Stimulated activated CD4-positive, alpha-beta T cell treated with anti-CD3 and anti-CD28 coated beads, Interleukin-4, amount 100 ng/mL, for 24 hours (primary cell): ENCODE measurements around the gene KLF9.

Experiments used
- DNase-seq: peaks from one replicate; pipeline ENCODE4 v3.0.0-alpha.2; 2020

KLF9 gene

DNA sequence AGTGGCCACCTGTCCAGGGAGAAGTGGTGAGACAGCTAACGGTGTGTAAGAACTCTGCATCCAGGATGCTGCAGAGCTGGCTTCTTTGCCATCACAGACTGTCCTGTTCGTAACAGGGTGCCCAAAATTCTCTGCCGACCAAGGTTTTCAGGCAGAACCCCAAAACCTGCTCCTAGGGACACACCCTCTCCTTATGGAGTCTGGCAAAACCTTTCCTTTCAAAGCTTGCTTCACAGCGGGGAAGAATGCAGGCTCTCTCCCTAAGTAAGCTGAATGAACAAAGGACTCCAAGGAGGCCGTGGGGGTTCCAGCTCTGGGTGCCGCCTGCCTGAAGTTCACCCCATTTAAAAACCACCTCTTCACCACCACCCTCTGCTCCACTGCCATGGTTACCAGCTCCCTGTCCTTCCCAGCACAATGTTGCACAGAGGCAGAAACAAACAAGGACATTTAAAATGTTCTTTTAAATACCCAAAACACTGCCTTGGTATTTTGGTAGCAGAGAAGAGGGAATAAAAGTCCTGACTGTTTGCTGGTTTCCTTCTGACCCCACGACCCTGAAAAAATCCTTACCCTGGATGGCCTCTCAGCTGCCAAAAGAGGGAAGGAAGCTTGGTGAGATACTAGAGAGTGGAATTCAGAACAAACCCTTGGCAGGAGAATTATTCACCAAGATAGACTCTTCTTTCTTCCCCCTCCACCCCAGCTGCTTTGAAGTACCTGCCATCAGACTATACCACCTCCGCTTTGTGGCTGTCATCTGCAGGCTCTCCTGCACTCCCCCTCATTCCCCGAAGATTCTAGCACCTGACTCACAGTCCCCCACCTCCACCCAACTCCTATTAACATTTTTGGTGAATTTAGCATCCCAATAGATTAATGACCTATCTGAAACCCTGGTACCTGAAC lies 7.1 kb upstream of the KLF9 start:
- peak; percentile 55 for DNase-seq

DNA sequence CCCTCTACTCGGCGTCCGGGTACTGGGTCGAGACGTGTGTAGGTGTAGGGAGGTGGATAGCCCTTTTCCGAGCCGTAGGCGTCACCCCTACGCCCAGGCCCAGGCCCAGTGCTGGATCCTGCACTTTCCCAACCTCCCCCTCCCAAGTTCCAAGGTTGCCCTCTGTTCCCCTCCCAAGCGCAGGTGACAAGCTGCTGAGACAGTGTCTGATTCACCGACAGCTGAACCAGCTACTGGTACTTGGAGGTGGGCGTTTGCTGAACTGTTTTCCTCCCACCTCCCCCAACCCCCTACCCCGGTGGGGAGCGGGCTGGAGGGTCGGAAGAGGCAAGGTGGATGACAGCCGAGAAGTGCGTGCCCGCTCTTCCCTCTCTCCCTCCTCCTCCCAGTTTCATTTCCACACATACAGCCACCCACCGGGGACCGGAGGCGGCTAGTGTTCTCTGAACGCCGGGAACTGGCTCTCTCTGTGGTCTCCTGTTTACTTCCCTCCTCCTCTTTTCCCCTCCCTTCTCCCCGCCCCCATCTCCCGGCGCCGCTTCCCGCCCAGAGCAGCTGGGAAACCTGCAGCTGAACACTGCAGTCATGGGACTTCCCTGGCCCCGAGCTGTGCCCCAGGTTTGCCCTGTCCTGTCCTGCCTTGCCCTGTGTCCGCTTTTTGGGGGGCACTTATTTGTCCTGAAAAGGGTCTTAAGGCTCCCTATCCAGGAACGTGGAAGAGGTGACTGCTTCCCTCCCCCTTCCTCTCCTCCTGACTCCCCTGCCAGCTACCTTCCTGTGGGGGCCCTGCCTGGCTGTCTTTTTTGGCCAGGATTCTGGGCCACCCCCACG lies 6.2 kb upstream of the KLF9 start:
- DNase-seq: peak; percentile 76

GRCh38 chr9:70419556-70420440 lies 5.3 kb upstream of the KLF9 start:
- peak; percentile 88 for DNase-seq

DNA sequence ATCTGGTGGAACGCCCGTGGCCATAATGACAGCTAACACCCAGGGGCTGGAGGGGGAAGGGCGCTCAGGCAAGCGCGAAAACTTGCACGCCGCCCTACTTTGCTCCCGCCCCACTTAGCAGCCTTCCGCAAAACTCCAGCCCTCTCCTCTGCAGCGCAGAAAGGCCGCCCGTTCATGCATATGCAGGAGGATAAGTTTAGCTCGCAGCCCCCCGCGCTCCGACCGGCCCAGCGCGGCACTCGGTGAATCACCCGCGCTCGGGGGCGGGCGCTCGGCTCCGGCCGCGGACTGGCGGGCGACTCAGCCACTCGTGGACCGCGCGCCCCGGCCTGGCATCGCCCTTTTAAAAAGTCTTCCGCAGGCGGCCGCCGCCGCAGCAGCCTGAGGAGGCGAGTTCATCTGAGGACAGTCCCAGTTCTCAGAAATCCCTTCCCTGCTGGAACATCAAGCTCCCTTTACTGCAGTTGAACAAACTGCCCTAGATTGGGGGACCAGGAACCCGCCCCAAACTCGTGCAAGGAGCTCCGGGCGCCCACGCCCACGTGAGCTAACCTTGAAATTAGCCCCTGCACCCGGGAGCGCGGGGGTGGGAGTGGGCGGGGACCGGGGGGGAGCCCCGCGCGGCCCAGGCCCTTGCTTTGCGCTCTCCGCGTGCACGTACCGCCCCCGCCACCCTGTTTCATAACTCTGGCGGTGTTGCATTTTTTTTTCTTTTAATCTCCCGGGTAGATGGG lies 4.5 kb upstream of the KLF9 start:
- DNase-seq: peak; percentile 85

GRCh38 chr9:70415476-70415875 lies 1.0 kb upstream of the KLF9 start:
- no peak for DNase-seq

- no peak for DNase-seq
These were observed 584 bp upstream of the KLF9 start for GRCh38 chr9:70415041-70415440.

- DNase-seq: no peak
These were observed 1.0 kb downstream of the KLF9 start for GRCh38 chr9:70413464-70413798.

GRCh38 chr9:70412832-70413463 lies 1.5 kb downstream of the KLF9 start:
- peak; percentile 47 for DNase-seq

- DNase-seq: peak; percentile 76
These were observed 2.3 kb downstream of the KLF9 start for GRCh38 chr9:70411930-70412831.

GRCh38 chr9:70411121-70411929 lies 3.1 kb downstream of the KLF9 start:
- DNase-seq: peak; percentile 65

DNA sequence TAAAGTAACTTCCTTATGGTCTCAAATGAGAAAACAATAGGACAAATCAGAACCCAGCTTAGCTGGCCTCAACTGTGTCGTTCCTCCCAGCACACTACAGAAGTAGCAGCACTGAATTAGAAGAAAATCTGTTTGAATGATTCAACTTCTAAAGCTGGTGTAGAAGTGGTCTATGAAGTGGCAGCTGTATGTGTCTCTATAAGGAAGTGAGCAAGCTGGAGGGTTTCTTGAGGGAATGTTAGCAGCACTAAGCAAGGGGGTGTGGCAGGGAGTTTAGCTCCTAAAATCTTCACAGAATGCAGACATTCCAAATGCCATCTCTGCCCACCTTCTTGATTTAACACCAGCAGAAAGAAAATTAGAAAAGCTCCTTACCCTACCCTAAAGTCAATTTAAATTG lies 4.1 kb downstream of the KLF9 start:
- DNase-seq: no peak

DNA sequence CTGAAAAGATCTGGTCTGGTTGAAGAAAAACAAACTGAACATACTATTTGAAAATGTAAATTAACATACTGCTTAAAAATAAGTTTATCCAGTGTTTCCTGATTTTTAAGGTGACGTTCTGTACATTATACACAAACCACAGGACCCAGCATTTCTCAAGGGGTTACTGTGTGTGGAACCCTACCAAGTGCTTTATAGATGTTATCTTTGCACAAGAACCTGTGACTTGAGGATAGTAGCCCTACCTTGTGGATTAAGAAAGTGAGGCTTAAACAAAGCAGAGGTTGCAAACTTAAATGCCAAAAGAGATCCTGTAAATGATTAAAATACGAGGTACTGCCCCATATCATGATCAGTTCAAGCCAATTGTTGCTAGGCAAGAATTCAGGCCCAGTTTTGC lies 4.7 kb downstream of the KLF9 start:
- DNase-seq: no peak

DNA sequence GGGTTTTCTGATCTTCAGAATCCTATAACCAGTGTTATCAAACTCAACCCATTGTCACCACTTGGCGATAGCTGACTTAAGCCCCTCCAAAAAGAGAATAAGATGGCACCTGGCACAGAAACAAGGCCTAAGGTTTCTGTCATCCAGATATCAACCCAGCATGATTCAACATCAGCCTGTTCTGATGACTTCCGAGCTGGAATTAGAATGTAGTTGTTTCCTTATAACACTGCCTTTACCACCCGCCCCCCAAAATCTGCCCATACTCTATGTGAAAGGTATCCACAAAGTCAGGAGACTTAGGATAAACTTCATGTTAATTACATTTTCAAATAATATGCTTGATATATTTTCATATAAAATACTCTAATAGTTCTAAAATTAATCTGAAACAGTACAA lies 5.2 kb downstream of the KLF9 start:
- DNase-seq: no peak

DNA sequence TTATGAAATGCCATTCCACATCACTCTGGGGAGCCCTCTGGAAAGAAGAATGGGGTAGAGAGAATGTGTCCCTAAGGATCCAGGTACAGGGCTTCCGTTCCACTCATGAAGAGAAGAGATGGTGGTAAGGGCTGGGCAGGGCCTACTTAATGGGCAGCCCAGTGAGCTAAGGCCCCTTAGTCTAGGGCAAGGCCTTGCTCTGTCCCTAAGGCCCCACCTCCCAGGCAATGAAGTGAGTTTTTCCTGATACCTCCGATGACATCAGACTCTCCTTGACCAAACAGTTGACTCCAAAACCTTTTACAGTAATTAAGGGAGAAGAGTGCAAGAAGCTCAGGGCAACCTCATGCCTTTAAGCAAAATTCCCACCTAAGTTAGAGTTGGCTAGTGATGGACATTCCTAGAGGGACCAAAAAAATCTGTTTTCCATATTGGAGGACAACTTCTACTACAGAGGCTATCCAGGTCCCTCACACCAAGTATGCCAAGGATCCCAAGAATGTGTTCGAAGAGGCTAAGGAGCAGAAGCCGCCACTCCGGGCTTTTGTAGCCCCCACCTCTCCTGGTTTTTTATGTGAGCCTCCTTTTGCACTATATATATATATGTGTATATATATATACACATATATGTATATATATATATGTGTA lies 5.9 kb downstream of the KLF9 start:
- no peak for DNase-seq

GRCh38 chr9:70407081-70407503 lies 7.4 kb downstream of the KLF9 start:
- no peak for DNase-seq

- peak; percentile 56 for DNase-seq
These were observed 8.0 kb downstream of the KLF9 start for GRCh38 chr9:70406434-70406862.

- DNase-seq: no peak
These were observed 8.5 kb downstream of the KLF9 start for GRCh38 chr9:70405808-70406433.

- DNase-seq: no peak
These were observed 10.2 kb downstream of the KLF9 start for GRCh38 chr9:70404261-70404660.

GRCh38 chr9:70403618-70404025 lies 10.8 kb downstream of the KLF9 start:
- DNase-seq: no peak
